Measurements from ENCODE around the gene B4GAT1. TPM values are rescaled to one million over a fixed set of nuclear protein-coding genes. Genes with fewer than 3 reads are reported as not detected.
"Not testable (repeated sequence)": the region's sequence is repeated elsewhere in the genome, so short reads cannot be mapped to it uniquely, and the experiment has no call there.

Gene B4GAT1
- total RNA-seq, 1 donor from 2014 or later = 28.7 TPM

DNA sequence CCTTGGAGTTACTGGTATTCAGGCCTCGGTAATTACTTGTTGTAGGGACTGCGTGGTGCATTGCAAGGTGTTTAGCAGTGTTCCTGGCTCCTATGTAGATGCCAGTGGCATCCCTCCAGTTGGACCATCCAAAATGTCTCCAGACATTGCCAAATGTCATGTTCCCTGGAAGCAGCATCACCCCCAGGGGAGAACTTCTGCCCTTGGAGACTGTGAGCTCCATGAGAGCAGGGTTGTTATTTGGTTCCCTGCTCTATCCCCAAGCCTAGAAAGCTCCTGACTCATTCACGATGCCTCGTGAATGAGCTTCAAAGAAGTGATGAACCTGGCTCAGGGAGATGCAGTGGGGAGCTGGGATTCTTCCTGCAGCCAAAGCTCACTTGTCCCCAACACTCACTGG is 25.8 kb downstream of the B4GAT1 start:
- H3K4me3 Mint-ChIP-seq (ENCODE audit: low read depth) = no peak overlapping the region
- no peak for DNase-seq (ENCODE audit: low spot score, unreplicated experiment)
- no peaks in the 10 kb centered on the region for H3K36me3 Mint-ChIP-seq (ENCODE audit: insufficient read depth)
- H3K4me1 Mint-ChIP-seq (ENCODE audit: low read depth) = peaks cover 1% of the 10 kb centered on the region
- peaks cover 5% of the 10 kb centered on the region for H3K9me3 Mint-ChIP-seq (ENCODE audit: low read depth)
- peaks cover 24% of the 10 kb centered on the region for H3K27me3 Mint-ChIP-seq
- no peak overlapping the region for H3K27ac Mint-ChIP-seq
- TF ChIP-seq, protein P1, sequence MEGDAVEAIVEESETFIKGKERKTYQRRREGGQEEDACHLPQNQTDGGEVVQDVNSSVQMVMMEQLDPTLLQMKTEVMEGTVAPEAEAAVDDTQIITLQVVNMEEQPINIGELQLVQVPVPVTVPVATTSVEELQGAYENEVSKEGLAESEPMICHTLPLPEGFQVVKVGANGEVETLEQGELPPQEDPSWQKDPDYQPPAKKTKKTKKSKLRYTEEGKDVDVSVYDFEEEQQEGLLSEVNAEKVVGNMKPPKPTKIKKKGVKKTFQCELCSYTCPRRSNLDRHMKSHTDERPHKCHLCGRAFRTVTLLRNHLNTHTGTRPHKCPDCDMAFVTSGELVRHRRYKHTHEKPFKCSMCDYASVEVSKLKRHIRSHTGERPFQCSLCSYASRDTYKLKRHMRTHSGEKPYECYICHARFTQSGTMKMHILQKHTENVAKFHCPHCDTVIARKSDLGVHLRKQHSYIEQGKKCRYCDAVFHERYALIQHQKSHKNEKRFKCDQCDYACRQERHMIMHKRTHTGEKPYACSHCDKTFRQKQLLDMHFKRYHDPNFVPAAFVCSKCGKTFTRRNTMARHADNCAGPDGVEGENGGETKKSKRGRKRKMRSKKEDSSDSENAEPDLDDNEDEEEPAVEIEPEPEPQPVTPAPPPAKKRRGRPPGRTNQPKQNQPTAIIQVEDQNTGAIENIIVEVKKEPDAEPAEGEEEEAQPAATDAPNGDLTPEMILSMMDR (IDR thresholded peaks at IDR 0.05; ENCODE audit: unreplicated experiment) = no peak

DNA sequence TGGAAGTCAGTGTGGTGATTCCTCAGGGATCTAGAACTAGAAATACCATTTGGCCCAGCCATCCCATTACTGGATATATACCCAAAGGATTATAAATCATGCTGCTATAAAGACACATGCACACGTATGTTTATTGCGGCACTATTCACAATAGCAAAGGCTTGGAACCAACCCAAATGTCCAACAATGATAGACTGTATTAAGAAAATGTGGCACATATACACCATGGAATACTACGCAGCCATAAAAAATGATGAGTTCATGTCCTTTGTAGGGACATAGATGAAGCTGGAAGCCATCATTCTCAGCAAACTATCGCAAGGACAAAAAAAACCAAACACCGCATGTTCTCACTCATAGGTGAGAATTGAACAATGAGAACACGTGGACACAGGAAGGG is 26.7 kb downstream of the B4GAT1 start:
- not testable (repeated sequence) for H3K4me3 Mint-ChIP-seq (ENCODE audit: low read depth); H3K36me3 Mint-ChIP-seq (ENCODE audit: insufficient read depth); DNase-seq (ENCODE audit: low spot score, unreplicated experiment); H3K9me3 Mint-ChIP-seq (ENCODE audit: low read depth); H3K27ac Mint-ChIP-seq; H3K4me1 Mint-ChIP-seq (ENCODE audit: low read depth)
- peaks cover 27% of the 10 kb centered on the region for H3K27me3 Mint-ChIP-seq

DNA sequence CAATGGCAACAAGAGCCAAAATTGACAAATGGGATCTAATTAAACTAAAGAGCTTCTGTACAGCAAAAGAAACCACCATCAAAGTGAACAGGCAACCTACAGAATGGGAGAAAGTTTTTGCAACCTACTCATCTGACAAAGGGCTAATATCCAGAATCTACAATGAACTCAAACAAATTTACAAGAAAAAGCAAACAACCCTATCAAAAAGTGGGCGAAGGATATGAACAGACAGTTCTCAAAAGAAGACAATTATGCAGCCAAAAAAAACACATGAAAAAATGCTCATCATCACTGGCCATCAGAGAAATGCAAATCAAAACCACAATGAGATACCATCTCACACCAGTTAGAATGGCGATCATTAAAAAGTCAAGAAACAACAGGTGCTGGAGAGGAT is 27.1 kb downstream of the B4GAT1 start:
- H3K27me3 Mint-ChIP-seq = peaks cover 32% of the 10 kb centered on the region
- H3K9me3 Mint-ChIP-seq (ENCODE audit: low read depth); H3K4me3 Mint-ChIP-seq (ENCODE audit: low read depth); DNase-seq (ENCODE audit: low spot score, unreplicated experiment); H3K4me1 Mint-ChIP-seq (ENCODE audit: low read depth); H3K27ac Mint-ChIP-seq; H3K36me3 Mint-ChIP-seq (ENCODE audit: insufficient read depth): not testable (repeated sequence)

DNA sequence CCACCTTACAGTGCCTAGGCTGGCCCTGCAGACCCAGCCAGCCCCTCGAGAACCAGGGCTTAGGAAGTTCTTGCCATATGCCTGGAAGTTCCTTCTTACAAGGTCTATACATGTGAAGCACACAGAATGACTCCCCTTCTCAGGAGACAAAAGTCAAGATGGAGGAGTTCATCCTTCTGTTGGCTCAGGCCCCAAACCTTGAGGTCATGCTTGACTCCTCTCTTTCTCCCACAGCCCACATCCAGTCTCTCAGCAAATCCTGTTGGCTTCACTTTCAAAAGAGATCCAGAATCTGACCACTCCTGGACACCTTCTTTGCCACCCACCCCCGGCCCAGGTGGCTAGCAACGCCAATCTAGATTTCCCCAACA is 28.8 kb downstream of the B4GAT1 start:
- TF ChIP-seq, protein P1 (IDR thresholded peaks at IDR 0.05; ENCODE audit: unreplicated experiment) = no peak
- H3K36me3 Mint-ChIP-seq (ENCODE audit: insufficient read depth) = no peaks in the 10 kb centered on the region
- peaks cover 1% of the 10 kb centered on the region for H3K4me1 Mint-ChIP-seq (ENCODE audit: low read depth)
- DNase-seq (ENCODE audit: low spot score, unreplicated experiment) = no peak
- H3K27me3 Mint-ChIP-seq = peaks cover 41% of the 10 kb centered on the region
- H3K27ac Mint-ChIP-seq = no peak overlapping the region
- peaks cover 5% of the 10 kb centered on the region for H3K9me3 Mint-ChIP-seq (ENCODE audit: low read depth)
- H3K4me3 Mint-ChIP-seq (ENCODE audit: low read depth) = no peak overlapping the region

DNA sequence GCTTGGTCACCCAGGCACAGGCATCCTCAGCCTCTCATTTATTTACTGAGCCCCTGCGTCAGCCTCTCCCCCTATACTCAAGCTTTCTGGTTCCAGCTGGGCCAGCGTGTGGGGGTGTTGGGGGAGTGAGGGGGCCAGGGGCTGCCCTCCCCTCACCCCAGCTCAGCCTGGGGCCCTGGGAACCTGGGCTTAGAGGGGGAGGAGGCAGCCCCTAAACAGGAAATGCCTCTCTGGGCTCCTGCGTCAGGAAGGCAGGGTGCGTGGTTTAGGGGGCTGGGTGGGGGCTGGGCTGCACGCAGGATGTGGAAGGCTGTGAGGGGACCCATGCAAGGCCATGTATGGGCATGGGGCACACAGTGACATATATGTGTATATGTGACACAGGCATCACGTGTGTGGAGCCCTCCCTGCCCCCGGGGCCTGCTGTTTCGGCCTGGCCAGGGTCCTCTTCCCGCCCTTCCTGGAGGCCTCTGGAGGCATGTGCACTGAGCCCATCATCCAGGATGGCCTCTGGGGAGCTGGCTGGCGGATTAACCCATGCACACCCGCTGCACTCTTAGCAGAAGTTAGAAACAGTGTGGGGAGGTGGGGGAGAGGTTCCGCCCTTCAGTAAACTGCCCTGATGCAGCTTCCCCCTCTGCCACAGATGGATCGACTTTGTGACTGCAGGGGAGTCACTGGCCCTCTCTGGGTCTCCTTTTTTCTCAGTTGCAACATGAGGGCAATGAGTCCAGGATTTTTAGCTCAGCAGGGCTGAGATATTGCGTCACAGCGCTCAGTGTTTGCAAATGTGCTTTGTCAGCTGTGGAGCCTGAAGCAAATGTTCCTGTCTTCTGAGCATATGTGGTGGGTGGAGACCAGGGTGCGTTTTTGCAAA is 29.5 kb downstream of the B4GAT1 start:
- no peak for DNase-seq (ENCODE audit: low spot score, unreplicated experiment)
- H3K27ac Mint-ChIP-seq = no peak overlapping the region
- peaks cover 1% of the 10 kb centered on the region for H3K4me1 Mint-ChIP-seq (ENCODE audit: low read depth)
- TF ChIP-seq, protein P1 (IDR thresholded peaks at IDR 0.05; ENCODE audit: unreplicated experiment) = no peak
- peaks cover 41% of the 10 kb centered on the region for H3K27me3 Mint-ChIP-seq
- no peak overlapping the region for H3K4me3 Mint-ChIP-seq (ENCODE audit: low read depth)
- H3K9me3 Mint-ChIP-seq (ENCODE audit: low read depth) = peaks cover 5% of the 10 kb centered on the region
- no peaks in the 10 kb centered on the region for H3K36me3 Mint-ChIP-seq (ENCODE audit: insufficient read depth)

DNA sequence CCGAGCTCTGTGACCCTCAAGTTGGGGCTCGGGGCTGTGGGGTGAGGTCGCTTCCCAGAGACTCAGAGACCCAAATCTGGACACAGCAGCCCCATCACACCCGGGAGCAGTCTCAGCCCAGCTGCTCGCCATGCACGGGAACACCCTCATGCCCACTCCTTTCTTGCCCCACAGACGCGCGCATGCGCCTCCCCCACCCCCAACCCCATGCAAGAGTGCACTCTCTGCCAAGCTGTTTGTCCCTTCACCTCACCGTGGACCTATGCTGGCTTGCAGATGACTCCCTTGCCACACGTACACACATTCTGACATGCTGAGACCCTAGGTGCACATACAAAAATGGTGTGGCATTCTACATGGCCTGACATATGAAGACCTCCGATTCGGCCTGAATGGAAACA is 30.1 kb downstream of the B4GAT1 start:
- H3K27me3 Mint-ChIP-seq = peaks cover 41% of the 10 kb centered on the region
- H3K4me3 Mint-ChIP-seq (ENCODE audit: low read depth) = no peak overlapping the region
- no peak overlapping the region for H3K27ac Mint-ChIP-seq
- DNase-seq (ENCODE audit: low spot score, unreplicated experiment) = no peak
- TF ChIP-seq, protein P1 (IDR thresholded peaks at IDR 0.05; ENCODE audit: unreplicated experiment) = no peak
- H3K36me3 Mint-ChIP-seq (ENCODE audit: insufficient read depth) = no peaks in the 10 kb centered on the region
- peaks cover 5% of the 10 kb centered on the region for H3K9me3 Mint-ChIP-seq (ENCODE audit: low read depth)
- peaks cover 1% of the 10 kb centered on the region for H3K4me1 Mint-ChIP-seq (ENCODE audit: low read depth)
